H1 (cell line): Measurements from ENCODE around the gene HES1. TPM values are rescaled to one million over a fixed set of nuclear protein-coding genes. Genes with fewer than 3 reads are reported as not detected.

Experiments used
- CTCF ChIA-PET: fragments of 300-600 bp; sonication (Branson Sonifier 250); formaldehyde crosslinking; loops from one replicate; lab custom pipeline; 2021; ENCODE audit not compliant: partially characterized antibody; lab: Charles Lee
- POLR2A ChIA-PET: fragments of 300-600 bp; sonication (Branson Sonifier 250); formaldehyde crosslinking; loops from one replicate; lab custom pipeline; 2021; ENCODE audit warnings: inconsistent platforms; ENCODE audit not compliant: partially characterized antibody; lab: Charles Lee
- DNase-seq, 2 experiments: peaks; one replicate each; pipeline versions ENCODE4 v3.0.0 to v3.0.0-alpha.2; 2010 to 2022; ENCODE audit warnings: low spot score in 2 of 2, low read depth in 1 of 2, mixed read lengths in 1 of 2
- FAIRE-seq: peaks from 2 replicates; lab custom pipeline; 2011; peaks lifted over from hg19 to GRCh38; lab: Jason Lieb, UNC
- H2AFZ ChIP-seq: 2 replicates; pipeline ENCODE4 v1.8.1; 2012; ENCODE audit warnings: low read length, inconsistent platforms
- H2AK5ac ChIP-seq: 2 replicates; pipeline ENCODE4 v1.6.1; 2013; ENCODE audit warnings: low read depth, low read length
- H2BK120ac ChIP-seq: replicated peaks from 2 replicates; pipeline ENCODE3; 2013; ENCODE audit warnings: low read depth, low read length, inconsistent platforms
- H2BK12ac ChIP-seq: 2 replicates; pipeline ENCODE4 v1.6.1; 2013; ENCODE audit warnings: low read depth, low read length
- H2BK15ac ChIP-seq: 2 replicates; pipeline ENCODE4 v1.6.1; 2013; ENCODE audit warnings: low read length
- H2BK20ac ChIP-seq: 2 replicates; pipeline ENCODE4 v1.6.1; 2013; ENCODE audit warnings: low read length
- H2BK5ac ChIP-seq: 2 replicates; pipeline ENCODE4 v1.6.1; 2013; ENCODE audit warnings: low read depth, low read length
- H3K14ac ChIP-seq: 2 replicates; pipeline ENCODE4 v1.6.1; 2013; ENCODE audit warnings: inconsistent platforms; ENCODE audit not compliant: insufficient read length
- H3K18ac ChIP-seq: 2 replicates; pipeline ENCODE4 v1.6.1; 2013; ENCODE audit warnings: low read length; ENCODE audit errors: extremely low read depth
- H3K23ac ChIP-seq: 2 replicates; pipeline ENCODE4 v1.6.1; 2013; ENCODE audit warnings: inconsistent platforms; ENCODE audit not compliant: insufficient read length
- H3K23me2 ChIP-seq: 2 replicates; pipeline ENCODE4 v1.6.1; 2013; ENCODE audit warnings: low read depth, low read length
- H3K27ac ChIP-seq: 2 replicates; pipeline ENCODE4 v1.6.1; 2011; ENCODE audit warnings: low read depth, low read length, inconsistent platforms
- H3K27me3 ChIP-seq, 4 experiments: replicated peaks in 1 of 4; 1 replicate in 1 of 4; 2 replicates in 3 of 4; pipeline versions ENCODE4 v1.6.1 to v1.8.1; 2011 to 2013; ENCODE audit warnings: low read length in 3 of 4, mild to moderate bottlenecking in 3 of 4, inconsistent platforms in 2 of 4, mixed read lengths in 2 of 4, moderate library complexity in 1 of 4; ENCODE audit not compliant: control insufficient read depth in 3 of 4, insufficient read depth in 3 of 4; ENCODE audit errors: extremely low read depth in 1 of 4
- H3K36me3 ChIP-seq, 4 experiments: 2 replicates each; pipeline versions ENCODE4 v1.6.1 to v1.8.1; 2011 to 2013; ENCODE audit warnings: mild to moderate bottlenecking in 4 of 4, low read length in 3 of 4, moderate library complexity in 2 of 4, control low read depth in 1 of 4, inconsistent platforms in 1 of 4; ENCODE audit not compliant: insufficient read depth in 4 of 4, control insufficient read depth in 2 of 4
- H3K4ac ChIP-seq: replicated peaks from 2 replicates; pipeline ENCODE3; 2013; ENCODE audit warnings: low read length, low read depth, mixed read lengths, inconsistent platforms; ENCODE audit not compliant: insufficient read length
- H3K4me1 ChIP-seq, 4 experiments: replicated peaks in 1 of 4; 1 replicate in 1 of 4; 2 replicates in 3 of 4; pipeline versions ENCODE4 v1.6.1 to v1.8.1; 2011 to 2013; ENCODE audit warnings: low read length in 3 of 4, inconsistent platforms in 2 of 4, mixed read lengths in 1 of 4; ENCODE audit not compliant: insufficient read depth in 4 of 4, control insufficient read depth in 3 of 4
- H3K4me2 ChIP-seq, 2 experiments: 2 replicates each; pipeline versions ENCODE4 v1.6.1 to v1.8.1; 2011 to 2013; ENCODE audit warnings: low read depth in 2 of 2, low read length in 2 of 2, control low read depth in 1 of 2, inconsistent platforms in 1 of 2, mild to moderate bottlenecking in 1 of 2; ENCODE audit not compliant: insufficient read depth in 1 of 2
- H3K4me3 ChIP-seq, 4 experiments: fragments of 200-600, 300-600 bp in 1 of 4; sonication (generic), shearing (Covaris generic), sonication (Bioruptor Twin) in 1 of 4; 2 replicates each; pipeline versions ENCODE4 v1.5.1 to v1.8.1; 2011 to 2016; ENCODE audit warnings: low read length in 4 of 4, low read depth in 3 of 4, control low read depth in 2 of 4, inconsistent platforms in 2 of 4, mild to moderate bottlenecking in 2 of 4, mixed read lengths in 1 of 4, moderate library complexity in 1 of 4; ENCODE audit not compliant: insufficient read depth in 2 of 4; ENCODE audit errors: extremely low read depth in 1 of 4
- H3K56ac ChIP-seq: replicated peaks from 2 replicates; pipeline ENCODE3; 2013; ENCODE audit warnings: low read depth, mild to moderate bottlenecking, mixed read lengths, low read length, inconsistent platforms; ENCODE audit not compliant: insufficient read length
- H3K79me1 ChIP-seq: 2 replicates; pipeline ENCODE4 v1.6.1; 2013; ENCODE audit warnings: low read depth, low read length, control low read depth
- H3K79me2 ChIP-seq, 2 experiments: 2 replicates each; pipeline versions ENCODE4 v1.6.1 to v1.8.1; 2012 to 2013; ENCODE audit warnings: low read length in 2 of 2, mild to moderate bottlenecking in 2 of 2, inconsistent platforms in 1 of 2; ENCODE audit not compliant: insufficient read depth in 2 of 2, control insufficient read depth in 1 of 2
- H3K9ac ChIP-seq, 4 experiments: replicated peaks in 1 of 4; 1 replicate in 1 of 4; 2 replicates in 3 of 4; pipeline versions ENCODE4 v1.6.1 to v1.8.1; 2011 to 2013; ENCODE audit warnings: low read depth in 3 of 4, low read length in 3 of 4, control low read depth in 2 of 4, mild to moderate bottlenecking in 2 of 4, moderate library complexity in 2 of 4, inconsistent platforms in 1 of 4; ENCODE audit errors: extremely low read depth in 1 of 4
- H3K9me3 ChIP-seq, 2 experiments: 2 replicates each; pipeline versions ENCODE4 v1.6.1 to v1.8.1; 2012 to 2013; ENCODE audit warnings: mild to moderate bottlenecking in 2 of 2, moderate library complexity in 2 of 2, control low read depth in 1 of 2, inconsistent platforms in 1 of 2, low read depth in 1 of 2, low read length in 1 of 2, mixed read lengths in 1 of 2; ENCODE audit not compliant: insufficient read depth in 2 of 2
- H4K20me1 ChIP-seq, 2 experiments: replicated peaks in 1 of 2; 2 replicates each; pipeline versions ENCODE3 to v1.8.1; 2011 to 2013; ENCODE audit warnings: inconsistent platforms in 2 of 2, low read length in 2 of 2, mild to moderate bottlenecking in 1 of 2; ENCODE audit not compliant: insufficient read depth in 2 of 2, control insufficient read depth in 1 of 2
- H4K5ac ChIP-seq: 2 replicates; pipeline ENCODE4 v1.6.1; 2013; ENCODE audit warnings: low read length, low read depth, mixed read lengths, inconsistent platforms; ENCODE audit not compliant: insufficient read length
- H4K8ac ChIP-seq: 2 replicates; pipeline ENCODE4 v1.8.0; 2013; ENCODE audit warnings: mild to moderate bottlenecking, moderate library complexity, low read length, inconsistent platforms; ENCODE audit not compliant: insufficient read depth; ENCODE audit errors: extremely low read depth
- H4K91ac ChIP-seq: replicated peaks from 2 replicates; pipeline ENCODE3; 2013; ENCODE audit warnings: low read length, mixed read lengths, inconsistent platforms; ENCODE audit not compliant: insufficient read length
- EGR1 ChIP-seq: IDR thresholded peaks from 2 replicates; pipeline ENCODE4 v1.6.1; 2011; ENCODE audit warnings: low read depth, low read length, borderline replicate concordance
- NRF1 ChIP-seq: IDR thresholded peaks from 2 replicates; pipeline ENCODE4 v1.6.1; 2011; ENCODE audit warnings: mild to moderate bottlenecking, low read depth, low read length, improper control_type of control experiment
- PHF8 ChIP-seq: fragments of 200-600 bp; sonication (generic); conservative IDR thresholded peaks from 2 replicates; pipeline ENCODE4 v1.7.1; 2012; ENCODE audit warnings: low read depth, mild to moderate bottlenecking, inconsistent platforms, low read length, moderate library complexity
- RFX5 ChIP-seq: IDR thresholded peaks from 2 replicates; pipeline ENCODE4 v1.6.1; 2011; ENCODE audit warnings: low read depth, low read length, improper control_type of control experiment, borderline replicate concordance
- WGBS, 2 experiments: shearing (Covaris generic) in 1 of 2; methylation state at CpG; one replicate each; pipeline versions ENCODE4 v1.1.6 to v1.1.7; 2013 to 2015; ENCODE audit warnings: low lambda C conversion rate in 2 of 2, mixed read lengths in 2 of 2, inconsistent platforms in 1 of 2, low coverage in 1 of 2, missing lambda C conversion rate in 1 of 2; ENCODE audit not compliant: insufficient replicate concordance in 2 of 2, insufficient coverage in 1 of 2, insufficient read length in 1 of 2; ENCODE audit errors: extremely low coverage in 1 of 2, missing lambda C conversion rate in 1 of 2; 5-methylcytosine and 5-hydroxymethylcytosine counted together
- polyA plus RNA-seq, 7 experiments: library from polyadenylated mRNA; depleted of rRNA in 3 of 7; stranded (reverse) in 5 of 7; unstranded in 2 of 7; fragments of >200 nt in 5 of 7; fragments of 200-250 nt in 2 of 7; gene quantifications; 1 replicate in 5 of 7; 2 replicates in 1 of 7; 4 replicates in 1 of 7; pipeline versions ENCODE4 v1.2.1 to v1.2.3, GENCODE V29; 2011 to 2013; ENCODE audit warnings: missing spikeins in 2 of 7, mixed read lengths in 2 of 7
- total RNA-seq: library from RNA; stranded (reverse); fragmentation: NEBNext Ultra II Directional; extraction: Animal tissue kit (Norgen Biotek cat#: 25700); gene quantifications from 2 replicates; pipeline ENCODE4 v1.2.1, GENCODE V29; 2021
- TF ChIP-seq, protein P1 (sequence below): IDR thresholded peaks from 2 replicates; pipeline ENCODE4 v1.6.1; 2012; ENCODE audit warnings: inconsistent platforms

The HES1 gene
- total and polyA plus RNA-seq, 2 of the 8 experiments (the other 6 are each of a cell fraction or from before 2014, with no cell fraction given): 7.9 to 12.9 TPM

DNA sequence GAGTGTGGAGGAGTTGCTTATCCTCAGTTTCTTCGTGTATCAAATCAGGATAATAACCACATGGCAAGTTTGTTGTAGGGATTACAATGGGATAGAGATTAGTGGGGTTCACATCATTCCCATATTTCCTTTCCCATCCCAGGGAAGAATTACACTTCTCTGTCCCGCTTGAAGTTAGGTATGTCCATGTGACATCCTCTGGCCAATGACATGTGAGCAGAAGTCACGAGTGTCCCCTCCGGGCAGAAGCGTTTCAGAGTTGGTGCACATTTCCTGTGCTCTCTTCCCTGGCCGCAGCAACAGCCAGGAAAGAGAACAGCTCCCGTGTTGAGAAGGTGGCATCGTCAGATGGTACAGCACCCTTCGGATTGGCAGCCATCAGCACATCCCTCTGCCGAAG, 36.7 kb upstream of the HES1 start:
- no peak overlapping the region for H2BK15ac ChIP-seq
- H3K4me2 ChIP-seq: no peak overlapping the region
- H3K4me3 ChIP-seq: no peak overlapping the region
- H4K5ac ChIP-seq: no peak overlapping the region
- H3K4ac ChIP-seq: no peak overlapping the region
- H3K56ac ChIP-seq: no peak overlapping the region
- FAIRE-seq (no peak), DNase-seq (no peak)
- H2AK5ac ChIP-seq: no peak overlapping the region
- H2BK20ac ChIP-seq: no peak overlapping the region
- no peak overlapping the region for H4K8ac ChIP-seq
- H3K9ac ChIP-seq: no peak overlapping the region
- no peak overlapping the region for H2BK12ac ChIP-seq
- H2BK5ac ChIP-seq: no peak overlapping the region
- peaks cover 0 to 12% (median 0%) of the 10 kb centered on the region in 4 experiments; a peak in 4 of 7 replicates for H3K4me1 ChIP-seq
- no peak overlapping the region for H3K18ac ChIP-seq
- H3K23me2 ChIP-seq: no peaks in the 10 kb centered on the region
- no peaks in the 10 kb centered on the region for H3K9me3 ChIP-seq
- H4K91ac ChIP-seq: no peak overlapping the region
- no peak overlapping the region for H3K14ac ChIP-seq
- no peak overlapping the region for H3K23ac ChIP-seq
- 90% methylated on average over 9 of the region's 10 CpGs; no CpG with 5 or more reads in 1 of the 2 experiments for WGBS, 2 experiments
- ChIA-PET CTCF (interaction anchor here (0.5 to 1.9 kb wide), 3 partner anchors 9 to 250 kb away, joined by 3 to 7 read pairs (median 3); no protein-coding TSS in a partner anchor), POLR2A (interaction anchor here (1.4 kb wide), 1 partner anchor 36 kb away, joined by 3 read pairs; no protein-coding TSS in a partner anchor)
- no peak overlapping the region for H2AFZ ChIP-seq
- H3K36me3 ChIP-seq: no peaks in the 10 kb centered on the region
- H4K20me1 ChIP-seq: no peaks in the 10 kb centered on the region
- no peaks in the 10 kb centered on the region for H3K79me2 ChIP-seq
- no peak overlapping the region for H3K27ac ChIP-seq
- H2BK120ac ChIP-seq: no peak overlapping the region
- no peaks in the 10 kb centered on the region for H3K79me1 ChIP-seq
- no peaks in the 10 kb centered on the region; a peak in 1 of 7 replicates for H3K27me3 ChIP-seq
- TF ChIP-seq RFX5 (no peak), NRF1 (no peak), EGR1 (no peak), PHF8 (no peak)
- TF ChIP-seq, protein P1, sequence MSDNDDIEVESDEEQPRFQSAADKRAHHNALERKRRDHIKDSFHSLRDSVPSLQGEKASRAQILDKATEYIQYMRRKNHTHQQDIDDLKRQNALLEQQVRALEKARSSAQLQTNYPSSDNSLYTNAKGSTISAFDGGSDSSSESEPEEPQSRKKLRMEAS: no peak
